Coronary artery (tissue), 2 donors: Measurements from ENCODE around the gene ELAC2.
A peak's percentile ranks its signal among the peaks of the same experiment; 100 is the strongest.

Experiments used
- DNase-seq: peaks from one replicate; pipeline ENCODE4 v3.0.0-alpha.2; 2017; ENCODE audit warnings: low spot score
- H3K27ac ChIP-seq, 2 donors: fragments of 200-600 bp; sonication (generic); one replicate each; pipeline ENCODE4 v1.5.1; 2016 to 2019
- H3K4me3 ChIP-seq: fragments of 200-600 bp; sonication (generic); 2 replicates; pipeline ENCODE4 v1.5.1; 2016; ENCODE audit warnings: mild to moderate bottlenecking, moderate library complexity
- TF ChIP-seq, protein P1 (sequence below): fragments of 200-600 bp; sonication (generic); IDR thresholded peaks from one replicate; pipeline ENCODE4 v1.5.1; 2019; ENCODE audit warnings: antibody characterized with exemption

Gene ELAC2, protein sequence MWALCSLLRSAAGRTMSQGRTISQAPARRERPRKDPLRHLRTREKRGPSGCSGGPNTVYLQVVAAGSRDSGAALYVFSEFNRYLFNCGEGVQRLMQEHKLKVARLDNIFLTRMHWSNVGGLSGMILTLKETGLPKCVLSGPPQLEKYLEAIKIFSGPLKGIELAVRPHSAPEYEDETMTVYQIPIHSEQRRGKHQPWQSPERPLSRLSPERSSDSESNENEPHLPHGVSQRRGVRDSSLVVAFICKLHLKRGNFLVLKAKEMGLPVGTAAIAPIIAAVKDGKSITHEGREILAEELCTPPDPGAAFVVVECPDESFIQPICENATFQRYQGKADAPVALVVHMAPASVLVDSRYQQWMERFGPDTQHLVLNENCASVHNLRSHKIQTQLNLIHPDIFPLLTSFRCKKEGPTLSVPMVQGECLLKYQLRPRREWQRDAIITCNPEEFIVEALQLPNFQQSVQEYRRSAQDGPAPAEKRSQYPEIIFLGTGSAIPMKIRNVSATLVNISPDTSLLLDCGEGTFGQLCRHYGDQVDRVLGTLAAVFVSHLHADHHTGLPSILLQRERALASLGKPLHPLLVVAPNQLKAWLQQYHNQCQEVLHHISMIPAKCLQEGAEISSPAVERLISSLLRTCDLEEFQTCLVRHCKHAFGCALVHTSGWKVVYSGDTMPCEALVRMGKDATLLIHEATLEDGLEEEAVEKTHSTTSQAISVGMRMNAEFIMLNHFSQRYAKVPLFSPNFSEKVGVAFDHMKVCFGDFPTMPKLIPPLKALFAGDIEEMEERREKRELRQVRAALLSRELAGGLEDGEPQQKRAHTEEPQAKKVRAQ

DNA sequence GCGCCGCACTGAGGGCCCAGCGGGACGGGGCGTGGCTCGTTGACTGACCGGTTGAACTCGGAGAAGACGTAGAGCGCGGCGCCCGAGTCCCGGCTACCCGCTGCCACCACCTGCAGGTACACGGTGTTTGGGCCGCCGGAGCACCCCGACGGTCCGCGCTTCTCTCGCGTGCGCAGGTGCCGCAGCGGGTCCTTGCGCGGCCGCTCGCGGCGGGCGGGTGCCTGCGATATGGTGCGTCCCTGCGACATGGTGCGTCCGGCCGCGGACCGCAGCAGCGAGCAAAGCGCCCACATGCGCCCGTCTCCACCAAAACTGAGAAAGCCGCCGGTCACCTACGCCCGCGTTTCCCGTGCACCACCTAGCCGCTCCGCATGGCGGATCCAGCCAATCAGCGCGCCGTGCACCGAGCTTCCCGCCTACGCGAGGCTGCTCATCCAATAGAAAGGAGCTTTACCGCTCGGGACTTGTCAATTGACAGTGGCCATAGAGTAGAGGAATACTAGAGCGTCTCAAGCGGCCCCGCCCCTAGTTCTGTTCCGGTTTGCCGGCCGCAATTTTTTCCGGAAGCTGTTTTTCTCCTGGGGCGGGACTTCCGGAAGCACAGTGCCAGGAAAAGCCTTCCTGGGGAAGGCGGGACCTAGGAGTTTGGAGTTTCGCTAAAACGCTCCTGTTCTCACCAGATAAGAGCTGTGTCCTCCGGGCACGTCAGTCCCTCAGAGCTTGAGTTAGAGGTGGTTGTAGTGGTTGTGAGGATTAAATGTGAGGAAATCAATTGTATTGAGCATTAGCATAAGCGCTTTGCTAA, at the start of gene ELAC2:
ELAC2 (minus strand) TSS at position 373 of the 805 bp plus-strand sequence; CDS start at position 293, 80 bp downstream.
- TF ChIP-seq, protein P1, sequence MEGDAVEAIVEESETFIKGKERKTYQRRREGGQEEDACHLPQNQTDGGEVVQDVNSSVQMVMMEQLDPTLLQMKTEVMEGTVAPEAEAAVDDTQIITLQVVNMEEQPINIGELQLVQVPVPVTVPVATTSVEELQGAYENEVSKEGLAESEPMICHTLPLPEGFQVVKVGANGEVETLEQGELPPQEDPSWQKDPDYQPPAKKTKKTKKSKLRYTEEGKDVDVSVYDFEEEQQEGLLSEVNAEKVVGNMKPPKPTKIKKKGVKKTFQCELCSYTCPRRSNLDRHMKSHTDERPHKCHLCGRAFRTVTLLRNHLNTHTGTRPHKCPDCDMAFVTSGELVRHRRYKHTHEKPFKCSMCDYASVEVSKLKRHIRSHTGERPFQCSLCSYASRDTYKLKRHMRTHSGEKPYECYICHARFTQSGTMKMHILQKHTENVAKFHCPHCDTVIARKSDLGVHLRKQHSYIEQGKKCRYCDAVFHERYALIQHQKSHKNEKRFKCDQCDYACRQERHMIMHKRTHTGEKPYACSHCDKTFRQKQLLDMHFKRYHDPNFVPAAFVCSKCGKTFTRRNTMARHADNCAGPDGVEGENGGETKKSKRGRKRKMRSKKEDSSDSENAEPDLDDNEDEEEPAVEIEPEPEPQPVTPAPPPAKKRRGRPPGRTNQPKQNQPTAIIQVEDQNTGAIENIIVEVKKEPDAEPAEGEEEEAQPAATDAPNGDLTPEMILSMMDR: no peak
- DNase-seq: peak; percentile 99
- H3K4me3 ChIP-seq: peak within 1 kb of the TSS; percentile 97
- H3K27ac ChIP-seq: peak within 1 kb of the TSS; percentile 73 to 89

DNA sequence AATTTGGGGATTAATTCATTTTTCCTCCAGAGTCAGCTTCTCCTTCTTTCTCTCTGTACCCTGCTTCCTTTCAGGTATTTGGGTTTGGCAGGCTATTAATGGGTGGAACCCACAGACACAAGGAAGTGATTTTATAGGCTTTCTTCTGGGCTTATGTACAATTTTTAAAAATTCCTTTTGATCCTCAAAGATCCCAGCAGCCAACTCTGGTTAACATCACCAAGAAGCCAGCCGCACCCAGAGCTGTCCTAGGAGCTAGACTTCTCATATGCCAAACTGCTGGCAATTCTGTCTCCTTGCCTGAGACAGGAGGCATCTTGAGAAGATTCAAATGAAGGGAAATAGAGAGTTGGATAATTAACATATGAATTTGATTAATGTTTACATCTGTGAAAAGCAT, 47.2 kb upstream of the ELAC2 start:
- DNase-seq: no peak
- Histone ChIP-seq H3K27ac (no peak overlapping the region), H3K4me3 (no peak overlapping the region)
- TF ChIP-seq, protein P1: no peak

DNA sequence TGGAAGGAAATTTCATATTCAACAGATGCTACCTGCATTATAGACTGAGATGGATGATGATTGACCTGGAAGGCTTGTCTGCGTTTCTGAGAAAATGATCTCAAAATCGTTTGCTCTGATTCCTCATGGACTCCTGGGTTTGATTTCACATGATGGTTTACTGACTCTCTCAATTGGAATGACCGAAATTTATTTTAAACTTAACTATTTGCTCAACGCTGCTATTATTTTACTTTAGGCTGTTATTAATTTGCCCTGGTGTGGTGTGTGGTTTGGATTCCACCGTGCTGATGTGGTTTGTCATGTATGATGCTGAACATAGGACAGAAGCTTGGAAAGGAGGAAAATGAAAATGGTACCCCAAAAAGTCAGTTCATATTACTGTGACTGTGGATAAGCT, 37.3 kb upstream of the ELAC2 start:
- no peak overlapping the region for H3K4me3 ChIP-seq
- DNase-seq: no peak
- TF ChIP-seq, protein P1: no peak
- no peak overlapping the region for H3K27ac ChIP-seq

DNA sequence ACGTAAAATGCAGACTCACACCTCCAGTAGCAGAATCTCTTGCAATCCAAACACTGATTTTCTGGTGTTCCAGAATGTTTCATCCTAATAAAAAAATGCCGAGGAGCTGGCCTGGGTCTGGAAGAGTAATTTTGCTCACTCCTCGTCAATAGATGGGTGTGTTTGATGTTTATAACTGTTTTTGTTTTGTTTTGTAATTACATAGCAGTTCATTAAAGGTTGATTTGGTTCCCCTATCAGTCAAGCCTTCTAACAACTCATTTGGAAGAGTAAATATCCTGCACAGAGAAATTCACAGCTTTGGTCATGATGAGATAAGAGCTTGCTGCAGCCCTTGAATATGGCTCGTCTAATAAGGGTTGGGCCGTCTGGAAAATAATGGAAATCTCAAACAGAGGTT, 36.8 kb upstream of the ELAC2 start:
- Histone ChIP-seq H3K27ac (no peak overlapping the region), H3K4me3 (no peak overlapping the region)
- no peak for DNase-seq
- TF ChIP-seq, protein P1: no peak

DNA sequence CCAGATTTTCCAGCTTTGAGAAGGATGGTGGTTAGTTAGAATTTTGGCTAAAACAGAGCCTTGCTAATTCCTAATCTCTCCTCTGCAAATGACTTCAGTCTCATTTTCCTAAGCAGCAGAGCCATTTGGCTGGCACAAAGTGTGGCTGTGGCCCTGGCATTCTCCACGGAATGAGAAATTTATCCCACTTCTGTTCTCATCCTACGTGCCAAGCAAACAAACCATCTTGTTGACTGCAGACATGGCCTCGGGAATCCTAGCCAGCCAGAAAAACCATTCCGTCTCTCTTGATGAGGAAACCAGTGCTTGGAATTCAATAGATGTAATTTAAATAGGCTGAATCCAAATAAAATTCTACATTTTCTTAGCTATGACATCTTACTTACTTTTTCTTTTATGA, 34.1 kb upstream of the ELAC2 start:
- DNase-seq: no peak
- Histone ChIP-seq H3K4me3 (no peak overlapping the region), H3K27ac (no peak overlapping the region)
- TF ChIP-seq, protein P1: no peak

DNA sequence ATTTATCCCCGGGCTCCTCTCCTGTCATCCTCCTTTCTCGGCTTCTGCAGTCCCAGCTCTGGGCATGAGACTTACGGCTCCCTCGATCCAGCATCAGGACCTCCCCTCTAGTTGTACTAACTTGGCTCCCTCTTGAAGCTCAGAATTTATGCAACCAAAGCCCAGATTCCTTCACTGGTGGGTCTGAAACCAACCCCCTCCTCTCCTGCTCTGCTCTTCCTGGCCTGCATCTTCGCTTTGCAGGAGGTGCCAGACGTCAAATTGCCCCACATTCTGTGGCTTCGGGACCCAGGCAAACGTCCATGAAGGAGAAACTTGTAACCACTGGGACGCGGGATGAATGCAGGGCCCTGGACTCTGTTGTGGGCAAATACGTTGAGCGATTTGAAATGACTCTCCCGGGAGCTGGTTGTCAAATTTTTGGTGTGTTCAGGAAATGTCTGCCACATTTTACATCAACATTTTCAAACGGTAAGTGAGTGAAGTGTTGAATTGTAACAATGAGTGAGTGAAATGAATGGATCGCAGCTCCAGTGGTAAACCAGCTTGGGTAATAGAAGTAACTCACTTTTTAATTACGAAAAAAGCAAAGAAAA, 29.3 kb upstream of the ELAC2 start:
- no peak overlapping the region for H3K4me3 ChIP-seq

More for the DNA sequence above, 29.3 kb upstream of the ELAC2 start:
- no peak overlapping the region for H3K27ac ChIP-seq
- DNase-seq: no peak
- TF ChIP-seq, protein P1: no peak
